Frontal cortex (tissue), 4 donors: ENCODE data around the gene TARS2. TPM values are rescaled to one million over a fixed set of nuclear protein-coding genes. Genes with fewer than 3 reads are reported as not detected.

ENCODE experiments used
- DNase-seq, 2 donors: peaks; one replicate each; pipeline ENCODE4 v3.0.0; 2012; ENCODE audit warnings: low spot score in 2 of 2
- FAIRE-seq: peaks from 2 replicates; lab custom pipeline; 2012; peaks lifted over from hg19 to GRCh38; lab: Jason Lieb, UNC
- total RNA-seq: library from RNA; depleted of rRNA; stranded (reverse); fragments of >200 nt; gene quantifications from one replicate; pipeline ENCODE4 v1.2.3, GENCODE V29; 2014
- donor health status: control.
- donor health status: control.
- donor health status: control.

TARS2 gene
- total RNA-seq, 1 donor from 2014 or later = 22.8 TPM

DNA sequence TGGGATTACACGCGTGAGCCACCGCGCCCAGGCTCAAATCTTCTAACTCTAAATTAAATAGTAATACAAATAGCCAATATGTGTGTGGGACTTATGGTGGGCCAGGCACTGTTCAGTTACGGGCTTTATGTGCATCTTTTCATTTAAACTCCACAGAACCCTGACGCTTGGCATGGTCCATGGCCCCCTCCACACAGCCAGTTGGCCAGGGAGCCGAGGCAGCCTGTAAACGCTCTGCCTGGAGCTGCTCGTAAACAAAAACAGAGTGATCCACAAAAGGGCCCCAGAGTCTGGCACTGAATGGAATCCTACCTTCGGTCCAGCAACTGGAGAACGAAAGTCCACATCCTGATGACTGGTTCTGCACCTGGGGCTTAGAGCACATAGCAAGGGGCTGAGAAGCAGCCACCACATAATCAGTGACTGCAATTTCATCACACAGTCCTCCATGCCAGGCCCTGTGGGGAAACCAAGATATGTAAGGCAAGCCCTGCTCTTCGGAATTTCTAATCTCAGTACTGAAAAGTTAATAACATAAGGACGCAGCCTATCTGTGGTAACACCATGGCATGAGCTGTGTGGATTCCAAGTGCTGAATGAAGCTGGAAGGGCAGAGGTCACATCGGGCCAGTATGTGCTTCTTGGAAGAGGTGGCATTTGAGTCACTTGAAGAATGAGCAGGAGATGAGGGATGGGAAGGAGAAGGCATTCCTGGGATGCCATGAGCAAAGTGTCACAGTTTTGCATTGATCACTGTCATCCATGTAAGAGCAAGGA, 48.5 kb downstream of the TARS2 start:
- no peak for DNase-seq
- FAIRE-seq = no peak

DNA sequence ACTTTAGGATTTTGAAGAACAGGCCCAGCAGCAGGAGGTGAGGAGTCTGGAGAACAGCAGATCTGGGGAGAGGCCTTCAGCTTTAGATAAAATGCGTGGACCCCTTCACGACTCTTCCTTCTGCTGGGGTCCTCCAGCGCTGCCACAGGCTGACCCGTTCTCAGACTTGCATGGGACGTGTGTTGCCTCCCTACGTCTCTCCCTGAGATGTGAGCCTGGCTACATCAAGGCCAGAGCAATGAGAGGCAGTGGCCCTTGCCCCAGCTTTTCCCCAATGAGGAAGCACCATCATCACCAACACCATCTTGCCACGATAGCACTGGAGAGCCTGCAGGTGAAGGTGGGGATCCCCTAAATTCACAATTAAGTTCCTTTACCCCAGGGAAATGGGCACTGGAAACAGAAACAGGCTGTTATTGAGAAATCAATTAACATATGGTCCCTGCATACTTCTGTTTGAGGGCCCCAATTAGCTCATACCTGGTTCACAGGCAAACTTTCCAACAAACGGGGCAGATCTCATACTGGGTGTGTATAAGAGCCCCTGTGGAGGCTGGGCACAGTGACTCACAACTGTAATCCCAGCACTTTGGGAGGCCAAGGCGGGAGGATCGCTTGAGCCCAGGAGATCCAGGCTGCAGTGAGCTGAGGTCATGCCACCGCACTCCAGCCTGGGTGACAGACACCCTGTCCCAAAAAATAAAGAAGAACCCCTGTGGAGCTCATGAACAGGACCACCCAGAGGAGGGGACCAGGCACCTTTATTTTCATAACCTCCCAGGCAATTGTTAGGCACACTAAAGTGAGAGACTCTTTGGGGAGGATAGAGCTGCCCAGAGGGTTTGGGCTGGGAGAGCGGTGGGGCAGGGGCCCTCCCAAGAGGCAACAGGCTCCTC, 49.9 kb downstream of the TARS2 start:
- no peak for DNase-seq
- FAIRE-seq = no peak

DNA sequence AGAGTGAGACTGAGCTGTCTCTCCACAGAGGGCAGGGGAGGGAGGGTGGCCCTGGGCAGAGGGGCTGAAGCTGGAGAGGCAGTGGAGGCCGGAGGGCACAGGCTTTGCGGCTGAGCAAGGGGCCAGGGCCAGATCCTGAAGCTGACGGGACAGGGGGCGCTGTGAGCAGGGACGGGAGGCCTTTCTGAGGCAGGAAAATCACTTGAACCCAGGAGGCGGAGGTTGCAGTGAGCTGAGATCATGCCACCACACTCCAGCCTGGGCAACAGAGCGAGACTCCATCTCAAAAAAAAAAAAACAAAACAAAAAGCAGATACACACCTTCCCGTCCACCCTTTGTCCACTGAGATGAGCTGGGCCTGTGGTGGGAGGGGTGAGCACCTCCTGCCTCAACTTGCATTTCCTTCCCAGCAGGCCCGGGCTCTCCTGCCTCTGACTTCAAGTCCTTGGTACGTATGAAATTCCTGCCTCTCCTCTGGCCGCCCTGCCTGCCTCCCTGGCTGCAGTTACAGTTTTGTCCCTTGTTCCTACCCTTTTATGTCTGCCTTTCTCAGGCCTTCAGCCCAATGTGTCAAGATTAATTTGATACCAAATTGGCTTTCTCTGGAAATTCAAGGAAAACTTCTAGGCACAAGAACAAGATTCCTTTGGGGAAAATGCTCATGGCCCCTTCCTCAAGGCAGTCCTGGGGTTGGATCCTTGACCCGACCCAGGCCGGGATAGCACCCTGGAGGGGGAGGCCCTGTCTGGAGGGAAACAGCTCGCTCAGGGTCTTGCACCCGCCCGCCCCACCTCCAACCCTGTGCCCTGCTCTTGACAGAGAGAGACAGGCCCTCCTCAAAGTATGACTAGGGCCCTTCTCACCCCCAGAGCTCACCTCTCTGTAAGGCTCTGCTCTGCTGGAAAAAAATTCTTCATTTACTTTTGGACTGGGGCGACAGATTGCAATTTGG, 50.8 kb downstream of the TARS2 start:
- DNase-seq (no peak), FAIRE-seq (no peak)

DNA sequence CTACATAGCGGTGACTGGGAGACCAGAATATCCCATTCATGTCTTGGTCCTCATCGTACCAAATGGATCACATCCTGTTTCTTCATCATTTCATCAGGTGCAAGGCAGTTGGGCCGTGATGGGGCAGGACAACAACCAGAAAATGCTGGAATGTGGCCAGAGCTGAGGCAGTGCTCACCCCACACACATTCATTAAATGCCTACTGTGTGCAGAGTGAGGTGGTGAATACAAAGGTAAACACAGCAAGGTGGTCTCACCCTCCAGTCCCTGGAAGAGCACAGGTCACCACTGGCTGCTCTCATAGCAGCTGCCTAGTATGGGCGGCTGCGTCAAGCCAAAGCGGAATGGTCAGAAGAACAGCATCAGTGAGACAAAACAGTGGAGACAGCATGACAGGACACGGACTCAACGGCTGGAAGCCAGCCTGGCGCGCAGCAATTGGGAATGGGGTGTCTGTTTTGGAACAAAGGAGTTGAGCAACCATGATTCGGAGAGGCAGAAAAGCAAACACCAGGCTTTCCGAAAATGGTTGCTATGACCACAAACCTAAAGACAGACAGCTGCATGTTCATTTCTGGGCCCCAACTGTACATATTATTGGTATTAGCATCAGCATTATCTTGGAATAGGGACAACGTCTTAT, 56.4 kb downstream of the TARS2 start:
- FAIRE-seq (no peak), DNase-seq (no peak)

DNA sequence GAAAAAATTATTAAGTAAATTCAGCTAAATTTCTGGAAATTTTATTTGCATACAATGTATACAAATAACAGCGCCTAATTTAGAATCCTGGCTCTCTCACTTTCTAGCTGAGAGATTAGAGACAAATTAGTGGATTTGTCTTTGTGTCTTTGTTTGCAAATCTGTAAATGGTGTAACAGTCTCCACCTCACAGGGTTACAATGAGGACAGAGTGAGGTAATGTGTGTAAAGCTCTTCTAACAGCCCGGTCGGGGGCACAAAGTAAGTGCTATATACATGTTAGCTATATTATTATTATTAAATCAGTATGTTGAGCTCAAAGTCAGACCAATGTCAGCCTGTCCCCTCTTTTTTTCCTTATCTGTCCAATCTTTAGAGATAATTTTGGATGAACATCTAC, 57.0 kb downstream of the TARS2 start:
- FAIRE-seq = no peak
- no peak for DNase-seq

DNA sequence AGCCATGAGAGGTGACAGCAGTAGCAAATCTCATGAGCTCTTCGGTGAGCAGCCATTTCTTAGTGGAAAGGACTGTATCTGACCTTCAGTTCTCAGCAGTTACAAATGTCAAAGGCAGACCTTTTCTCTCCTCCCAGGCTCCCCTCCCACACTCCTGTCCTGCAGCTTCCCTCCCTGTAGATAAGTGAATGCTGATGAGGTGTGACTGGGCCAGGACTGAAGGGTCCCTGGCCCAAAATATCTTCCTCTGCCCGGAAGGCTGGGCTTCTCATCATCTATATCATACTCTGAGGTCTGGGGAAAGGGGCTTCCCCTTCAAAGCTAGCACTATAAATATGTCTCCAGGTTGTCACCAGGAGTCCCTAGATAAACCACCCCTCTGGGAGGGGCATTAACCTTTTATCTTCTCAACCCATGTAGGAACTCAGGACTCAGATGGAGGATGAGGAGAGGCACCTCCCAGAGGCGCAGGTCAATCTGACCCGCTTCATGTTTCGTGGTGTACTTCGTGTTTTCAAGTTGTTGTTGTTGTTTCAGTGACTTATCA, 58.3 kb downstream of the TARS2 start:
- FAIRE-seq = no peak

DNA sequence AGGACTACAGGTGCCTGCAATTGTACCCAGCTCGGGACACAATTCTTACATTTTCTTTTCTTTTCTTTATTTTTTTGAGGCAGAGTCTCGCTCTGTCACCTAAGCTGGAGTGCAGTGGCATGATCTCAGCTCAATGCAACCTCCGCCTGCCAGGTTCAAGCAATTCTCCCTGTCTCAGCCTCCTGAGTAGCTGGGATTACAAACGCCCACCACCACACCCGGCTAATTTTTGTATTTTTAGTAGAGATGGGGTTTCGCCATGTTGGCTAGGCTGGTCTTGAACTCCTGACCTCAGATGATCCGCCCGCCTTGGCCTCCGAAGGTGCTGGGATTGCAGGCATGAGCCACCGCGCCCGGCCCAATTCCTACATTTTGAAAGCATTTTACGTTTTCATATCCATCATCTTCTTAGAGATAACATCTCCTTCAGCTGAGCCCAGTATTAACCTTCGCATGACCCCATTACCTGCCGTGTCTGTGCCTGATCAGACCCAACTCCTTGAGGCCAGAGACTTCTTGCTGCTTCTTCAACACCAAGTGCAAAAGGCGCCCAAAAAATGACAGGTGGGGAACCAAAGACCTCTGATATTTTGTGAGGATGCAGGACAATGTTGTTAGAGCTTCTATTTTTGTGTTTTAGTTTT, 59.2 kb downstream of the TARS2 start:
- FAIRE-seq = no peak

More for the DNA sequence above, 58.3 kb downstream of the TARS2 start:
- no peak for DNase-seq

DNA sequence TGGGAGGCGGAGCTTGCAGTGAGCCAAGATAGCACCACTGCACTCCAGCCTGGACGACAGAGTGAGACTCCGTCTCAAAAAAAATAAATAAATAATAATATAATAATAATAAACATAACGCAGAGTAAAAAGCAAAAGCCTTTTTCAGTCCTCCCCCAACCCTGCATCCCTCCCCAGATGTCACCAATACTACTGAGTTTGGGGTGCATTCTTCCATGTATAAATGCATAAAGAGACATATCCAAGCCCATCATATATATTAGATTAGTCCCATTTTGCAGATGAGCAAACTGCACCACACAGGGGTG, 61.1 kb downstream of the TARS2 start:
- FAIRE-seq (no peak), DNase-seq (no peak)

More for the DNA sequence above, 59.2 kb downstream of the TARS2 start:
- no peak for DNase-seq

DNA sequence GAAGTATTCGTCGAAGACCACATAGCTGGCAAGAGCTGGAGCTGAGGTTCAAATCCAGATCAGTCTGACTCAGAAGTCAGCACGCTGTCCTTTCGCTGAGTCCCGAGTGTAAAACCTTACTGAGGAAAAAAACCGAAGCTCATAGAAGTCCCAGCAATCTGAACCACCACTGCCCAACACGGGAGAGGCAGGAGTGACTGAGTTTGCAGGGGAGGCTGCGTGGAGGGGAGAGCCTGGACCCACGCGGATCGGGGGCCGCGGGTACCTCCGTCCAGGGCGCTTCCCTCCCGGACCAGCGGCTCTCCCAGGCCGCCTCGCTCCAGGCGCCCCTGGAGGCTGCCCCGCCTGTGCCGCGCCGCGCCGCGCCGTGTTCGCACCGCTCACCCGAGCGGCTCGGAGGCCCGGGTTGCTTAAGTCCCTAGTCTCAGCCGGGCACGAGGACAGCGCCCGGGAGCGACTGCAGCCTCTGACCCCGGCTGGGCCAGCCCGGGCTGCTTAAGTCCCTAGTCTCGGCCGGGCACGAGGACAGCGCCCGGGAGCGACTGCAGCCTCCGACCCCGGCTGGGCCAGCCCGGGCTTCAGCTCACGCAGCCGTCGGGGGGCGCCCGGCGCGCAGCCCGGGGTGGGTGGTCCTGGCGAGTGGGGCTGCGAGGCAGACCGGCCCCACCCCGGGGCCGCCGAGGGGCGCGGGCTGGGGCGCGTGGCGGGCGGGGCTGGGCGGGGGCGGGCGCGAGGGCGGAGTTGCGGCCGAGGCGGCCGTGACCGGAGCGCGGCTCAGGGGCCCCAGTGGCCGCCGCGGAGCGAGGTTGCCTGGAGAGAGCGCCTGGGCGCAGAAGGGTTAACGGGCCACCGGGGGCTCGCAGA, 61.6 kb downstream of the TARS2 start, which contains the start of gene ADAMTSL4:
Gene ADAMTSL4 (plus strand): TSS at position 777 of the 864 bp plus-strand sequence. CDS start 2,881 bp downstream, outside the sequence.
- DNase-seq = peak; percentile 71 to 76
- FAIRE-seq = no peak

DNA sequence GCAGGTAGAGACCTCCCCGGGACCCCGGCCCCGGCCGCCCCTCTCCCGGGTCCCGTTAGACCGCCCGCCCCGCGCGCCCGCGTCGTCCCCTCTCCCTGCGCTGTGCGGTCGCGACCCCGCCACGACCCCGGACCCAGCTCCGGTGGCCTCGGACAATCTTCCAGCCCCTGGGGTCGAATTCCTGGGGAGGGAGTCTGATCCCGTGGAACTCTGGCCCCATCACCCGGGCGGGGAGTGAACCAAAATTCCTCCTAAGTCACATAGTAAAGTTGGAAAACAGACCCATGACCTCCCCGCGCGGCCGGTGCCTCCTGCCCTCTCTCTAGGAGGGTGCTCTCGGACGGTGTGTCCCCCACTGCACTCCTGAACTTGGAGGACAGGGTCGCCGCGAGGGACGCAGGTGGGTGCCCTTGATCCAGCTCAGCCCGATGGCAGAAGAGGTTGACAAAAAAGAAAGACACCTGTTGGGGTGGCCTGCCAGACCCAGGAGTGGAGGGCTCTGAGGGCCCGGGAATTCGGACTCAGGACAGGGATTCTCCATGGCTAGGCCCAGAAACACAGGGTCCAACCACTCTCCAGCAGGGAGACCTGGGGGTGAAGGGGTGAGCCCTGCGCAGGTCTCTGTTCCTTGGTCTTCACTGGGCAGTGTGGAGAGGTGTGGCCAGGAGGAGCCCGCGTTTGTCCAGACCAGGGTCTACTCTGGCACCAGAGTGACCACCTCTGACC, 62.4 kb downstream of the TARS2 start:
- DNase-seq = no peak
- no peak for FAIRE-seq

DNA sequence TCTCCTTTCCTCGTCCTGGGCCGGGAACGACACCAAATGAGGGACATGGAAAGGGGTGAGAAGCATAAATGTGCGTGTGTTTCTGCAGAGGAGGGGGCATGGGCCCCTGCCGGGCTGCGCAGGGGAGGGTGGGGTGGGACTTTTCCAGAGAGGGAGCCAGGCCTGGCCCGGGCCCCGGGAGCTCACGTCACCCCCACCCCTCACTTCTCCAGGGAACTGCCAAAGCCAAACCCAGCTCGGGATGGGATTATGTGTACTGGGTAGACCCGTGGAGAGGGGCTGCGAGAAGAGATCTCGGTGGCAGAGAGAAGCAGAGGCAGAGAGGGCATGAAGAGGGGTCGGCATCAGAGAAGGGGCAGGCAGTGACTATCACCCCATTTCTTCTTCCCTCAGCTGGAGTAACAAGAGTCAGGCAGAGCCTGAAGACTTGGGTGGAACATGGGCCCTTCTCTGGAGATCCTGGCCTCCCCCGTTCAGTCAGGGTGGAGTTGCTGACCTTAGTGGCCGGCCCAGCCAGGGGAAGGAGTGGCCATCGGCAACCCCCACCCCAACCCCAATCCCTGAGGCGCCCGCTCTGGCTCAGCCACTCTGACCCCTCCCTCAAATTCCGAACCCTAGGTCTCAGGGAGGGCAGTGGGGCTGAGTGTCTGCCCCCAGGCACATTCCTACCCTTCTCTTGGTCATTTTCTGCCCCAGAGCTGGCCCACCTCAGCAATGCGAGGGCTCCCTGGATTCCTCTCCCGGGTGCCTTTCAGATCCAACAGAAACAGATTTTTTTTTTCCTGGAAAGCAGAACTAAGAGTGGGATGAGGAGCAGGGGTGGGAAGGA, 63.2 kb downstream of the TARS2 start:
- FAIRE-seq (no peak), DNase-seq (no peak)

DNA sequence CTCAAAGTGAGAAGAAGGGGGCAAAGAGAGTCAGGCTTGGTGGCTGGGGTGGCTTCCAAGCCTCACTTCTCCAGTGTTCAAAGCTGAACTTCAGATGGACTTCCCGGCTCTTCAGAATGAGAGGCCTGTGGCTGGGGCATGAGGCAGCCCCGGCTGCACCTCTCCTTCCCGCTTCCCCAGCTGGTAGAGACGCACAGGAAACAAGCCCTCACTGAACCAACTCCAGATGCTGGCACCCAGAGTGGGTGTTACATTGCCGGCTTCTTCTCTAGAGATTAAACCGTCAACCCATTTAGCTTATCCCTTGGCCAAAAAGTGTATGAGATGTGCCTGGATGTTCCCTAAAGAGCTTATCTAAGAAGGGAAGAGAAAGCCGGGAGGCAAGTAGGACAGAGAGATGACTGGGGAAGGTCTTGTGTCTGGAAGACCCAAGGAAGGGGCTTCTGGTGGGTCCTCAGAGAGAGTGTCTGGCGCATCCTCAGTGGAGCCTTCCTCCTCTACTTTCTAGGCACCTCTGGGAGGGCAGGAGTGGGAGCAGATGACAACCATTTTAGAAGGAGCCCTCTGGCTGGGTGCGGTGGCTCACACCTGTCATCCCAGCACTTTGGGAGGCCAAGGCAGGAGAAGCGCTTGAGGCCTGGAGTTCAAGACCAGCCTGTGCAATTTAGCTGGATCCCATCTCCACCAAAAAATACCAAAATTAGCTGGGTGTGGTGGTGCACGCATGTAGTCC, 64.0 kb downstream of the TARS2 start:
- FAIRE-seq (no peak), DNase-seq (no peak)

DNA sequence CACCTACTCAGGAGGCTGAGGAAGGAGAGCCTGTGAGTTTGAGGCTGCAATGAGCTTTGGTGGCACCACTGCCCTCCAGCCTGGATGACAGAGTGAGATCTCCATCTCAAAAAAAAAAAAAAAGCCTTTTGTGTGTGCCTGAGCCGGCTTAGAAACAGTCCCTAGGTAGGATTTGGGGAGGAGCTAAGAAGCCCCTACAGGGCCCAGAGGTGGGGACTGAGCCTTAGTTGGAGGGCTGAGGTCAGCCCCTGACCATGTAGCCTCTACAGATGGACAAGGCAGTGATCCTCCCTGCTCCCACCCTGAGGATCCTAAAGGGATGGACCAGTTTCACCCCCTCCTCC, 64.5 kb downstream of the TARS2 start:
- DNase-seq (no peak), FAIRE-seq (no peak)

DNA sequence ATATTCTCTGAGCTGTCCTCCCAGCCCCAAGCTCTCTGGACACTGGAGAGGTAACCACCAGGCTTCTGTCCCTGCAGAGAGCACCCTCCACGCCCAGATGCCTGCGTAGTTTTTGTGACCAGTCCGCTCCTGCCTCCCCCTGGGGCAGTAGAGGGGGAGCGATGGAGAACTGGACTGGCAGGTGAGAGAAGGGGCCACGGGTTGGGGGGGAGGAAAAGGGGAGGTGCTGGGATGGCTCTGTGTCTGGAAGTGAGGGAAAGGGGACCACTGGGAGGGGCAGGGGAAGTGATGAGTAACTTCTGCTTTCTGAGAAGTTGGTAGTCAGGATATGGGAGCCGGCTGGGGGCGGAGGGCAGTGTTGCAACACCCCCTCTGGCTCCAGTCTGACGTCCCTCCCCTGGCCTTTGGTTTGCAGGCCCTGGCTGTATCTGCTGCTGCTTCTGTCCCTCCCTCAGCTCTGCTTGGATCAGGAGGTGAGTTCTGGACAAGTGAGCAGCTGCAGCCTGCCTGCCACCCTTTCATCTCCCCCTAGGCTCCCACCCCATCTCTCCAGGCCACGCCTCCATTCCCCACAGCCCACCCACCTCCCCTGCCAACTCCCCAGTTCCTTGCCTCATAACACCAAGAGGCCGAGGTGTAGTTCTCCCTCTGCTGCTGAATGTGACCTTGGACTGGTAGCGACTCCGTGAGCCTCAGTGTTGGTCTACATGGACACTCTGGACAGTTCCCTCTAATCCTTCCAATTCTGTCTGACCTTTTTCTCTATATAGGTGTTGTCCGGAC, 65.1 kb downstream of the TARS2 start:
- FAIRE-seq = no peak
- DNase-seq = peak; percentile 58 to 66

DNA sequence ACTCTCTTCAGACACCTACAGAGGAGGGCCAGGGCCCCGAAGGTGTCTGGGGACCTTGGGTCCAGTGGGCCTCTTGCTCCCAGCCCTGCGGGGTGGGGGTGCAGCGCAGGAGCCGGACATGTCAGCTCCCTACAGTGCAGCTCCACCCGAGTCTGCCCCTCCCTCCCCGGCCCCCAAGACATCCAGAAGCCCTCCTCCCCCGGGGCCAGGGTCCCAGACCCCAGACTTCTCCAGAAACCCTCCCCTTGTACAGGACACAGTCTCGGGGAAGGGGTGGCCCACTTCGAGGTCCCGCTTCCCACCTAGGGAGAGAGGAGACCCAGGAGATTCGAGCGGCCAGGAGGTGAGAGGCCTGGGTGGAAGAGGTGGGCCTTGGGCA, 65.7 kb downstream of the TARS2 start:
- no peak for FAIRE-seq
- DNase-seq = no peak
